ENCODE measurements around the gene ISM2. TPM values are rescaled to one million over a fixed set of nuclear protein-coding genes. Genes with fewer than 3 reads are reported as not detected.

ISM2 gene
- total and polyA plus RNA-seq, 2 of the 8 experiments (the other 6 are each of a cell fraction or from before 2014, with no cell fraction given), result 0.52 to 0.79 TPM

- TF ChIP-seq EZH2 (IDR thresholded peaks at IDR 0.05; ENCODE audit: low read depth, low read length, severe bottlenecking) (no peak), ASH2L (IDR thresholded peaks at IDR 0.05; ENCODE audit: low read length) (no peak), SIRT6 (IDR thresholded peaks at IDR 0.05; ENCODE audit: low read length) (no peak), ZNF274 (IDR thresholded peaks at IDR 0.05; ENCODE audit: borderline replicate concordance, extremely low read depth, low read length) (no peak)
- TF ChIP-seq, protein P1, sequence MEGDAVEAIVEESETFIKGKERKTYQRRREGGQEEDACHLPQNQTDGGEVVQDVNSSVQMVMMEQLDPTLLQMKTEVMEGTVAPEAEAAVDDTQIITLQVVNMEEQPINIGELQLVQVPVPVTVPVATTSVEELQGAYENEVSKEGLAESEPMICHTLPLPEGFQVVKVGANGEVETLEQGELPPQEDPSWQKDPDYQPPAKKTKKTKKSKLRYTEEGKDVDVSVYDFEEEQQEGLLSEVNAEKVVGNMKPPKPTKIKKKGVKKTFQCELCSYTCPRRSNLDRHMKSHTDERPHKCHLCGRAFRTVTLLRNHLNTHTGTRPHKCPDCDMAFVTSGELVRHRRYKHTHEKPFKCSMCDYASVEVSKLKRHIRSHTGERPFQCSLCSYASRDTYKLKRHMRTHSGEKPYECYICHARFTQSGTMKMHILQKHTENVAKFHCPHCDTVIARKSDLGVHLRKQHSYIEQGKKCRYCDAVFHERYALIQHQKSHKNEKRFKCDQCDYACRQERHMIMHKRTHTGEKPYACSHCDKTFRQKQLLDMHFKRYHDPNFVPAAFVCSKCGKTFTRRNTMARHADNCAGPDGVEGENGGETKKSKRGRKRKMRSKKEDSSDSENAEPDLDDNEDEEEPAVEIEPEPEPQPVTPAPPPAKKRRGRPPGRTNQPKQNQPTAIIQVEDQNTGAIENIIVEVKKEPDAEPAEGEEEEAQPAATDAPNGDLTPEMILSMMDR (IDR thresholded peaks at IDR 0.05; ENCODE audit: control extremely low read depth in 1 of 3, insufficient read depth in 1 of 3, low read depth in 1 of 3, low read length in 3 of 3), result no peak
Observed at GRCh38 chr14:77478796-77479195, 19.8 kb downstream of the ISM2 start (continued).

All from H1 (cell line).